Hepatocyte (in vitro differentiated cells): ENCODE results near the gene THY1.

Experiments used
- CTCF ChIP-seq: fragments of 200-600 bp; sonication (generic); IDR thresholded peaks from 2 replicates; pipeline ENCODE4 v1.5.1; 2016; ENCODE audit warnings: antibody characterized with exemption, mild to moderate bottlenecking; ENCODE audit not compliant: poor library complexity
- EZH2 ChIP-seq: fragments of 200-600 bp; sonication (generic); IDR thresholded peaks from 2 replicates; pipeline ENCODE4 v1.6.1; 2016; ENCODE audit warnings: antibody characterized with exemption, mild to moderate bottlenecking, borderline replicate concordance

- TF ChIP-seq CTCF = no peak
- no peak for TF ChIP-seq EZH2
Measured at GRCh38 chr11:119384332-119384731, 38.6 kb downstream of the THY1 start.
